NCI-H524 (cell line): ENCODE data around the gene EFCAB14.
"Not testable (repeated sequence)": the region's sequence is repeated elsewhere in the genome, so short reads cannot be mapped to it uniquely, and the experiment has no call there.

Experiments used
- DNase-seq, 2 experiments: peaks; one replicate each; lab custom pipeline; 2025; lab: John Stamatoyannopoulos, UW

Gene EFCAB14

DNA sequence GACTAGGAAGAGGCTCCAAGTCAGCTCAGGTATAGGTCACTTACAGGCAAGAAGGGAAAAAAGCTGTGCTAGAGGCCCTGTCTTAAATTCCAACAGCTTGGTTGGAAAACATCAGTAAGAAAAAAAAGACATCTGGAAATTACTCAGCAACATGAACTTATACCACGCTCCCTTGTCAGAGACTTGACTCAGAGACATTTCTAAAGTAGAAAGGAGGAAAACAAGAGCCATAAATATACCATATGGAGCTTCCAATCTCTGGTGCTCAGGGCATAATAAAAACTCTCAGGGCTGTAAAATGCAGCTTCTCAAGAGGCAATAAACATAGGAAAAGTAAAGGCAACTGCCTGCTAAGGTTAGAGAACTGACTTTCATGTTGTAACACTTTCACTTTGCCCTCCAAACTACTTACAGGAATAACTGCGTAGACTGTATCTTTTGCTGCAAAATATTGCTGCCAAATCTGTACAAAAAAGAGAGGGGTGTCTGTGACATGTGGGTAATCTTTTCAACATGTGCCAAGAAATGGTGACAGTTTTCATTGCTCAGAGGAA, 65.4 kb downstream of the EFCAB14 start:
- DNase-seq: no peak

DNA sequence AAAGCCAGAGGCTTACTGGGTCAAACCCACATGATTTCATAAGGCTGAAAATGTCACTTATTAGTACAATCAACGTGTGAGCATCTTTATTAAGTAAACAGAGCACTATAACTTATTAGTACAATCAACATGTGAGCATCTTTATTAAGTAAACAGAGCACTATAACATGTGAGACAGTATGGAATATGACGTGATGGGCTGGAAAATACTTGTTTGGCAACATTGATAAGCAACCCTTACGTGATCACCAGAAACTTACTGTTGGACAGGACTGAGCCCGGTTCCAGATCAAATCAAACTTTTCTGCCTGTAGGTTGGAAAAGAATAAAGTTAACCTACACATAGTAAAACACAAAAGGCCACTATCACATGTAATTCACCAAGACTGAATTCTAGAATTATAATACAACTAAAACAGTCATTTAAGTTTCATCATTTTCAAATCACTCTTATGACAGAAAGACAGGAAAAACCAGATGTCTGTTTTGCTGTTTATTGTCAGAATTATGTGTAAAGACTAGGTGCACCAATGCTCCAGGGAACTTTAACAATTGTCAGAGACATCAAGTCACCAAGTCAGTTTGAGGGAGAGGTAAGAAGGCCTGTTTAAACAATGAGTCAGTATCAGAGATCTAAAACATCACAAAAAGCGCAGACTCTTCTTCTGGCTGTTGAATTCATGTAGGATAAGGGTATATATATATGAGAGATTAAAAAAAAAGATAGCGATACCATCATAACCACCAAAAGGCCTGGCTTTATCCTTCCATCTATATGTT, 66.4 kb downstream of the EFCAB14 start:
- DNase-seq: no peak

DNA sequence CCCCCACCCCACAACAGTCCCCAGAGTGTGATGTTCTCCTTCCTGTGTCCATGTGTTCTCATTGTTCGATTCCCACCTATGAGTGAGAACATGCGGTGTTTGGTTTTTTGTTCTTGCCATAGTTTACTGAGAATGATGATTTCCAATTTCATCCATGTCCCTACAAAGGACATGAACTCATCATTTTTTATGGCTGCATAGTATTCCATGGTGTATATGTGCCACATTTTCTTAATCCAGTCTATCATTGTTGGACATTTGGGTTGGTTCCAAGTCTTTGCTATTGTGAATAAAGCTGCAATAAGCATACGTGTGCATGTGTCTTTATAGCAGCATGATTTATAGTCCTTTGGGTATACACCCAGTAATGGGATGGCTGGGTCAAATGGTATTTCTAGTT, 67.8 kb downstream of the EFCAB14 start:
- DNase-seq: not testable (repeated sequence)

DNA sequence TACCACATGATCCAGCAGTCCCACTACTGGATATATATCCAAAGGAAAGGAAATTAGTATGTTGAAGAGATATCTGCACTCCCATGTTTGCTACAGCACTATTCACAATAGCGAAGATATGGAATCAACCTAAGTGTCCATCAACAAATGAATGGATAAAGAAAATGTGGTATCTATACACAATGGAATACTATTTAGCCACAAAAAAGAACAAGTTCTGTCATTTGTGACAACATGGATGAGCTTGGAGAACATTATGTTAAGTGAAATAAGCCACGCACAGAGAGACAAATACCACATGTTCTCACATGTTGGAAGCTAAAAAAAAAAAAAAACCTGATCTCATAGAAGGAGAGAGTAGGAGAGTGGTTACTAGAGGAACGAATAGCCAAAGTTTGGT, 68.4 kb downstream of the EFCAB14 start:
- no peak for DNase-seq

DNA sequence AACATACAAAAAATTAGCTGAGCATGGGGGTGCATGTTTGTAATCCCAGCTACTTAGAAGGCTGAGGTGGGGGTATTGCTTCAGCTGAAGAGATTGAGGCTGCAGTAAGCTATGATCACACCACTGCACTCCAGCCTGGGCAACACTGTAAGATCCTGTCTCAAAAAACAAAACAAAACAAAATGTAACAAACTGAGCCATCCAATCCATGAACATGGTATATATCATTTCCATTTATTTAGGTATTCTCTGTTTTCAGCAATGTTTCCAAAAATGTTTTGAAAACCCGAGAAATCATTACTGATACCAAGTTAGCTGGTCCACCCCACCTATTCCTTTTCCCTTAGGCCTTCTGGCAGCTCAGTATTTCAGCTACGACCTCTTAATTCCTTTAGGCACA, 69.2 kb downstream of the EFCAB14 start:
- no peak for DNase-seq

DNA sequence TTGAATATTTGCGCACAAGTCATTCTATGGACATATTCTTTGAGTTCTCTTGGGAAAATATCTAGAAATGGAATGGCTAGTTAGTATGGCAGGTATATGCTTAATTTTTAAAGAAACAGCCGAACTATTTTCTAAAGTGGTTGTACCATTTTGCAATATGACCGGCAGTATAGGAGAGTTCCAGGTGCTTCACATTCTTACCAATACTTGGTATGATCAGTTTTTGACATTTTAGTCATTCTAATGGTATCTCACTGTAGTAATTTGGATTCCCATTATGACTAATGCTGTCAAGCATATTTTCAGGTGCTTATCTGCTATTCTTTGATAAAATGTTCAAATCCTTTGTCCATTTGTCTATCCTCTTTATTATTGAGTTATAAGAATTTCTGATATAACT, 71.3 kb downstream of the EFCAB14 start:
- DNase-seq: no peak

DNA sequence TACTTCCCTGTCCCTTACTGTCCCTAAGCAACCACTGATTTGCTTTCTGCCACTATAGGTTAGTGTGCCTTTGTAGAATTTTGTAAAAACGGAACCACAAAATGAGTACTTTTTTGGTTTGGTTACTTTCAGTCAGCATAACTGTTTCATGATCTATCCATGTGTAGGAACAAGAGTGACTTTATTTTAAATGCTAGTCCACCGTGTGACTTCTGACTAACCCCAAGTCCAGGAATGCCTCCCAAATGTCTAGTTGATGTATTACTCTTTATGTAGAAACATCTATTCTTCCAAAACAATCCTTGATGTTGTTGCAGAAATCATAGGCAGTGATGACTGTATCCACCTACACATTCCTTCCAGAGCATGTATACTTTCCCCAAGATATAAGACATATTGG, 72.1 kb downstream of the EFCAB14 start:
- DNase-seq: no peak

DNA sequence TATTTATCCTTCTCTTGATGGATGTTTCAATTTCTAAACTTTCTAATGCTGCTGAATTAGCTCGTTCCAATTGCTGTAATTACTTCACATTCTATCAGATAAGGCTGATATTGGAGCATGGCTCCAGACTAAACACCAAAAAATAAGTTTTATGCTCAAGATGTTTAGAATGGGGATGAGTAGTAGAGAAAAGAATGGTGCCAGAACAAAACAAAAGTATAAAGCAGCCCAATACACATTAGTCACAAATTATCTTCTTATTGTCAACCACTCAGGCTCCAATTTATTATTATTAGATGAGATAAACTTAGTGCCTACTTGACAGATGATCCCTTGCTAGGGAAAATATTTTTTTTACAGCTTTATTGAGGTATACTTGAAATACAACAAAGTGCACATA, 72.6 kb downstream of the EFCAB14 start:
- no peak for DNase-seq

DNA sequence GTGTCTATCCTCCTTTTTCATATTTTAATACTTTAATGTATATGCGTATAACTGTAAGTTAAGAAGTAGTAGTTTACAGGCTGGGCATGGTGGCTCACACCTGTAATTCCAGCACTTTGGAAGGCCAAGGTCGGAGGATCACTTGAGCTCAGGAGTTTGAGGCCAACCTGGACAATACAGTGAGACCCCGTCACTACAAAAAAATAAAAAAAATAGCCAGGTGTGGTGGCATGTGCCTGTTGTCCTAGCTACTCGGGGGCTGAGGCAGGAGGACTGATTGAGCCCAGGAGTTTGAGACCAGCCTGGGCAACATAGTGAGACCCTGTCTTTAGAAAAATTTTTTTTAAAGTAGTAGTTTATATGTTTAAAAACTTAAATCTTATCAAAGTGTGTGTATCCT, 73.1 kb downstream of the EFCAB14 start:
- no peak for DNase-seq

DNA sequence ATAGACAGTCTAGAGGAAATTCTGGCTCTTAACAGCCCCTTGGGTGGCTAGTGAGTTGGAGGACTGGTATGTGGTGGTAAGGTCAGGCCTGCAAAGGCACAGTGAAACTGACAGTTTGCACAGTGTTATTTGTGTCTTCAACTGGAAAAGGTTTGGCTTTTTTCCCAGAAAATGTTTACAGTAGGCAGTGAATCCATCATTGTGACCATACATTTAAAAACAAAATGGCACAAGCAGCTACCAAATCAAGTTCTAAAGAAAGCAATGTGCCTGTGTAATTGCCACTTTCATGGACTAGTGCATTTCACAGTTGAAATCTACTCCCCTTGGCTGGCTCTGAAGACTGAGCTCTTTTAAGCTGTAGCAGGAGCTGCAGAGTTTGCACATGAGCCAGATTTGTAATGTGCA, 75.5 kb downstream of the EFCAB14 start:
- no peak for DNase-seq

DNA sequence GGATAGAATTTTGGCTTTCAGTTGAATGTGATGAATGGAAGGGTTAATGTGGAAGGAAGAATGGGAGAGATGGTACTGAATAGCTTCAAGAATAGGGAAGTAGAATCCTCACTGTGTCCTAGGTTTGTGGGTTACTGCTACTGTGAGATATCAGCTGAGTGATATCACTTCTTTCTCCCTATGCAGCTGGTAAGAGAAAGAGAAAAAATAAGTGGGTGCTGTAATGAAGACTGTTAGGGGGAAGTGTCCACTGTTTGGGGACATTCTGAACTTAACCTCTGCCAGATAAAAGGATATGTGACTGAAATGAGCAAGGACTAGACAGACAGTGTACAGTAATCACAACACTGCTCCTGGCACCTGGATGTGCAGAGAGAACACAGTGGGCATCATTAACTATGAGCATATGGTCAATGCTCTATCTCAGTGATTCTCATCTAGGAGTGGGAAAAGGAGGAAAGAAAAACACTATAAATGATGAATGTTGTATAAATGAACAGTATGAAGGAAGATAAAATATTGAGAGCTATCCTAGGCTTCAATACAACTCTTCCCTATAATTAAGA, 76.7 kb downstream of the EFCAB14 start:
- DNase-seq: no peak

DNA sequence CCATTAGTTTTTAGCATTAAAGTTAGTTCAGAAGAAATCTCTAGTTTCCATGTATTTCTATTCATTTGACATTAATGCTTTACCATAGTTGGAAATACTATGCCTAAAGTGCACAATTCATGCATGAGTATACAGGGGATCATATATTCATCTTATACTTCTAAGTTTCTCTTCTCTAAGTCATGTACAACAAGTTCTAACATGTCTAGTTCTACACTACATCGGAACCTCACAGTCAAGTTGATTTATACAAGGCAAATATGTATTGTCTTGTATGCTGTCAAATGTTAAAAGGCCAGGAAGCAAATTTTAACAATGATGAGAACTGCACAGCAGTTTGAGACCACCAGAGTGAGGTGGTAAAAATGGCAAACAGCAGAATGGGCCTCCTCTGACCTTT, 79.4 kb downstream of the EFCAB14 start:
- no peak for DNase-seq

DNA sequence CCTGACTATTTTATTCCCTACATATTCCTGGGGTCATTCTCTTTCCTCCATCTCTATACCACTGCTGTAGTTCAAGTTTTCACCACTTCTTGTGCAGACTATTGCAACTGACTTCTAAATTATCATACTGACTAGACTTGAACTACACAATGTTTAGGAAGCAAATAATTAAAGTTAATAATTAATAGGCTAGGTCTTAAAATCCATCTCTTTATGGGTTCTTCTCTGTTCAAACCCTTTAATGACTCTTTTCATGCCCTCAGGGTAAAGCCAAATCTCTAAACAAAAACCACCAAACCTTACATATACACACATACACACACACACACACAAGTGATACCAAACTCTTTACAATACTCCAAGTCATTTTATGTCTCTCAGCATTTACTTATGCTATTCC, 80.0 kb downstream of the EFCAB14 start:
- DNase-seq: no peak

DNA sequence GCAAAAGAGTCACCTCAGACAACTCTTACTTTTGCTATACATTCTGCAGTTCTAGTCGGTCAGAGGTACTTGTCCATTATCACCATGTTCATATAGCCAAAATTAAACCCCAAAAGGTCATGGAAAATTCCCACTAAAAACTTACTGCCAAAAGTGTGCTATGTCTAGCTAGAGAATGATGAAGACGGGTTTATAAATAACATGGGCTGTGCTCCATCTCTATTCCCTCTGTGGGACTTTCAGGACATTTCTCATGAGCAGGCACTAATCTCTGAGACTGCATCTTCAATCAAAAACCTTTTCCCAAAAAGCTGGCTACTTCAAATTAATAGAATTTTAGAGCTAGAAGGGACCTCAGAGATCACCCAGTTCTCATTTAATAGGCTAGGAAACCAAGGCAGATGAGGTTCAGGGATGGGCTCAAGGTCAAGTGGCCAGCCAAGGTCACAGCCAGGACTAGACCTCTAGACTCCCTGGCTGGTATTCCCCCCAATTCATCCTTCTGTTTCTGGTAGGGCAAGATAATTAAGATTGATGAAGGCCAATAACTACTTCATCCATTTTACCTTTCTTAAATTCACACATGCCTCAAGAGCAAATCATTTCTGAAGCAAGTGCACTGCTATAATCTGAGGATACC, 81.3 kb downstream of the EFCAB14 start:
- DNase-seq: no peak

DNA sequence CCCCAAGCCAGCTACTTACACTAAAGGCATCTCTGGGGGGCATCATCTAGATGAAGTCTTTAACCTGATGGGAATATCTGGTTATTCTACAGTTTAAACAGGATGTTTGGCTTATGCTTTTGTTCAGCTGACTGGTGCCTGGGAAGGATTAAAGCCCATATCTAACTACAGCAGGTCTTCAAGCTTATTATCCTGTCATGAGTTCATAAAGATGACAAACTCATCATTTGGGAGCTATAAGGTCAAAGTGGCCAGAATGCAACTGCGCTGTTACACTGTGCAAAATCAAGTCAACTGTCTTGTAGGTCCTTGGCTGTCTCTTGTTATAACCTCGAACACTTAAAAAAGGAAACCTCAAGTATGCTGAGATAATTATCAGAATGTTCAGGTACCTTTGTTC, 83.7 kb downstream of the EFCAB14 start:
- no peak for DNase-seq

DNA sequence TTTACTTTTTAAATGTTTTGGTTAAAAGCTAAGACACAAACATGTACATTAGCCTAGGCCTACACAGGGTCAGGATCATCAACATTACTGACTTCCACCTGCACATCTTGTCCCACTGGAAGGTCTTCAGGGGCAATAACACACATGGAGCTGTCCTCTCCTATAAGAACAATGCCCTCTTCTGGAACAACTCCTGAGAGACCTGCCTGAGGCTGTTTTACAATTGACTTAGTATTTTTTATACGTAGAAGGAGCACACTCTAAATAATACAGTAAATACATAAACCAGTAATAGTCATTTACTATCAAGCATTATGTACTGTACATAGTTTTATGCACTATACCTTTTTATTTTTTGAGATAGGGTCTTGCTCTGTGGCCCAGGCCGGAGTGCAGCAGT, 88.2 kb downstream of the EFCAB14 start:
- DNase-seq: no peak
